Psoas muscle (tissue), 8 donors: ENCODE measurements around the gene TRIM69. TPM values are rescaled to one million over a fixed set of nuclear protein-coding genes. Genes with fewer than 3 reads are reported as not detected.

Experiments used
- ATAC-seq, 4 donors: fragments of 200-7000 bp; cut with Tn5 transposase; one replicate each; pipeline ENCODE4 v1.9.1; 2020; ENCODE audit warnings: moderate library complexity in 3 of 4, mild to moderate bottlenecking in 2 of 4
- DNase-seq, 2 donors: peaks; one replicate each; pipeline ENCODE4 v3.0.0-alpha.2; 2020
- H3K27ac ChIP-seq: fragments of 200-600 bp; one replicate; pipeline ENCODE4 v1.8.0; 2022
- H3K27me3 ChIP-seq, 3 donors: fragments of 200-600 bp in 1 of 3; one replicate each; pipeline versions ENCODE4 v1.6.1 to v1.8.0; 2013 to 2022; ENCODE audit warnings: low read length in 2 of 3, mild to moderate bottlenecking in 2 of 3, moderate library complexity in 1 of 3; ENCODE audit not compliant: insufficient read depth in 3 of 3
- H3K36me3 ChIP-seq, 2 donors: fragments of 200-600 bp in 1 of 2; one replicate each; pipeline versions ENCODE4 v1.6.1 to v1.8.0; 2013 to 2022; ENCODE audit warnings: low read depth in 1 of 2, mild to moderate bottlenecking in 1 of 2, moderate library complexity in 1 of 2; ENCODE audit not compliant: insufficient read depth in 1 of 2
- H3K4me1 ChIP-seq: fragments of 200-600 bp; one replicate; pipeline ENCODE4 v1.8.0; 2022
- H3K4me3 ChIP-seq: fragments of 200-600 bp; one replicate; pipeline ENCODE4 v1.8.0; 2022; ENCODE audit warnings: mild to moderate bottlenecking
- H3K9me3 ChIP-seq: fragments of 200-600 bp; one replicate; pipeline ENCODE4 v1.8.0; 2022
- WGBS, 3 donors: extraction: QIAGEN DNeasy Blood & Tissue Kit; methylation state at CpG; one replicate each; pipeline versions ENCODE4 v1.1.6 to v1.1.7; 2013; 5-methylcytosine and 5-hydroxymethylcytosine counted together
- intact Hi-C, 2 donors: fragments of 100-400 bp; cut with DNase I; formaldehyde crosslinking; loops; one replicate each; pipeline versions ENCODE4 v1.11.0 to v1.14.2; 2022
- polyA plus RNA-seq, 3 donors: library from polyadenylated mRNA; stranded (reverse); fragments of 200-250 nt; gene quantifications; one replicate each; pipeline ENCODE4 v1.2.3, GENCODE V29; 2013
- total RNA-seq, 4 donors: library from RNA; stranded (reverse); fragmentation: NEBNext Ultra II Directional in 2 of 4; extraction: Animal tissue kit (Norgen Biotek cat#: 25700) in 2 of 4; gene quantifications; one replicate each; pipeline versions ENCODE4 v1.2.1 to v1.2.4, GENCODE V29; 2021 to 2023
- TF ChIP-seq, protein P1 (sequence below): fragments of 200-600 bp; IDR thresholded peaks from one replicate; pipeline ENCODE4 v1.8.0; 2022; ENCODE audit warnings: antibody characterized with exemption
- donor health status: healthy with polysubstance abuse.
- donor health status: DM: no; HTN: no; CAD: no; lungs with moderate emphysema.
- donor health status: Bipolar disorder and iron deficiency.
- donor health status: healthy.
- donor health status: DM: yes; HTN: yes; CAD: no.
- donor health status: DM: no; HTN: no; CAD: no.
- donor health status: DM: no; HTN: no; CAD: no.
- donor health status: DM: yes; HTN: yes; CAD: no.

The TRIM69 gene
- total and polyA plus RNA-seq, 7 donors, result 22.3 to 39.0 (median 29.7) TPM

DNA sequence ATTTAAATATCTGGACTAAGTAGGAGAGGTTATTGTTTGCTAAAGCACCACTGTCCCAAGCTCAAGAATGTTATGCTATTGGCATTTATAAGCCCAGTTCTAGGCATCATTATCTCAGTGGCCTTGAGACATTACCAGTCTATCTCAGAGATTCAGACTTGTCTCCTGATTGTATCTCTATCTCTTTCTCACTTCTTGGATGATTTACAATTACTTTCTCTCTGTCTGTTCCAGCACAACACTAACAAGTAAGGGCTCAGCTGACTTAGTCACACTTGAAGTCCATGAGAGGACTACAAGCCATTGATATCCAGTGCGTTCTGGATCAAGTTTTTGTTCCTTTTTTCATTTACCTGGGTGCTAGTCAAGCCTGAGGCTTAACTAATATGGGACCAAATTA is 60.2 kb downstream of the TRIM69 start:
- Histone ChIP-seq H3K4me3 (no peak overlapping the region), H3K9me3 (no peaks in the 10 kb centered on the region), H3K27me3 (no peaks in the 10 kb centered on the region), H3K27ac (no peak overlapping the region), H3K4me1 (no peaks in the 10 kb centered on the region), H3K36me3 (no peaks in the 10 kb centered on the region)
- intact Hi-C loops, result no loop called here
- ATAC-seq, result no peak
- DNase-seq, result no peak
- 58 to 79% (median 67%) methylated on average over 1 of the region's 1 CpG for WGBS, 3 donors
- TF ChIP-seq, protein P1, sequence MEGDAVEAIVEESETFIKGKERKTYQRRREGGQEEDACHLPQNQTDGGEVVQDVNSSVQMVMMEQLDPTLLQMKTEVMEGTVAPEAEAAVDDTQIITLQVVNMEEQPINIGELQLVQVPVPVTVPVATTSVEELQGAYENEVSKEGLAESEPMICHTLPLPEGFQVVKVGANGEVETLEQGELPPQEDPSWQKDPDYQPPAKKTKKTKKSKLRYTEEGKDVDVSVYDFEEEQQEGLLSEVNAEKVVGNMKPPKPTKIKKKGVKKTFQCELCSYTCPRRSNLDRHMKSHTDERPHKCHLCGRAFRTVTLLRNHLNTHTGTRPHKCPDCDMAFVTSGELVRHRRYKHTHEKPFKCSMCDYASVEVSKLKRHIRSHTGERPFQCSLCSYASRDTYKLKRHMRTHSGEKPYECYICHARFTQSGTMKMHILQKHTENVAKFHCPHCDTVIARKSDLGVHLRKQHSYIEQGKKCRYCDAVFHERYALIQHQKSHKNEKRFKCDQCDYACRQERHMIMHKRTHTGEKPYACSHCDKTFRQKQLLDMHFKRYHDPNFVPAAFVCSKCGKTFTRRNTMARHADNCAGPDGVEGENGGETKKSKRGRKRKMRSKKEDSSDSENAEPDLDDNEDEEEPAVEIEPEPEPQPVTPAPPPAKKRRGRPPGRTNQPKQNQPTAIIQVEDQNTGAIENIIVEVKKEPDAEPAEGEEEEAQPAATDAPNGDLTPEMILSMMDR, result no peak

DNA sequence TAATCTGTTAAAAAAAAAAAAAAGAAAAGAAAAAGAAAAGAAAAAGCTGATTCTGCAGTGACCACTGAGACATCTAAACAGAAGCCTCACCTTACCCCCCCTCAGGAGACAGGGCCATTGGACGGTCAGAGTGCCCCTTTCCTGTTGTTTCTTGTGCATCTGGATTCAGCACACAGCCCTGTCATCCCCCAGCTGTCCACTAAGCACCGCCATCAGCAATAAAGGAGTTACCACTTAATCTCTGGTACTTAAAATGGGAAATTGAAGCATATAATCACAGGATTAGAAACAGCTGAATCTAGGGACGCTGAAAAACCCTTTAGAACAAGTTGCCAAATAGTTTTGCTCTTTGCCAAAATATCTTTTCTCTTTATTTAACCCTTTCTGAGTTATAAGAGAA is 62.5 kb downstream of the TRIM69 start:
- Histone ChIP-seq H3K36me3 (no peaks in the 10 kb centered on the region), H3K9me3 (no peaks in the 10 kb centered on the region), H3K4me3 (no peak overlapping the region), H3K4me1 (no peaks in the 10 kb centered on the region), H3K27me3 (peaks cover 0 to under 1% (median 0%) of the 10 kb centered on the region in 3 donors), H3K27ac (no peak overlapping the region)
- intact Hi-C loops, result no loop called here
- no peak for DNase-seq
- WGBS, 3 donors, result 10 to 18% (median 14%) methylated on average over 3 of the region's 3 CpGs
- ATAC-seq, result no peak
- TF ChIP-seq, protein P1, result no peak

DNA sequence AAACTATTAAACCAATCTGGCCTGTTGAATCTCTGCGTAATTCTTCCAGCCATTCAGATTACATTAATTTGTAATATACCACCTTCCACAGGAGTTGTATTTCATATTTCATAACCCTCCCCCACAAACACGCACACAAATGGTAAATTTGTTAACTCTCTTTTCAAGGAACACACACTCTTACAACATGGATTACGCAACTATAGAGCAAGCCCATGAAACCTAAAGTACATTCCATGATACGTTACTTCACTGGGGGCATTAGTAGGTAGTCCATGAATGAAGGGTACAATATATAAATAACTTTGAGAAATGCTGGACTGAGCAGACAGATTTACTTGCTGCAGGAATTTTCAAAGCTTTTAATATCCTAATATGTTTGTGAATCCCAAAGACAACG is 65.0 kb downstream of the TRIM69 start:
- no peak for ATAC-seq
- Histone ChIP-seq H3K27ac (no peak overlapping the region), H3K4me3 (no peak overlapping the region), H3K4me1 (no peaks in the 10 kb centered on the region), H3K9me3 (no peaks in the 10 kb centered on the region), H3K27me3 (peaks cover 0 to 6% (median 4%) of the 10 kb centered on the region in 3 donors), H3K36me3 (no peaks in the 10 kb centered on the region)
- intact Hi-C loops, result no loop called here
- DNase-seq, result no peak
- 71 to 87% (median 80%) methylated on average over 5 of the region's 5 CpGs for WGBS, 3 donors
- TF ChIP-seq, protein P1, result no peak

DNA sequence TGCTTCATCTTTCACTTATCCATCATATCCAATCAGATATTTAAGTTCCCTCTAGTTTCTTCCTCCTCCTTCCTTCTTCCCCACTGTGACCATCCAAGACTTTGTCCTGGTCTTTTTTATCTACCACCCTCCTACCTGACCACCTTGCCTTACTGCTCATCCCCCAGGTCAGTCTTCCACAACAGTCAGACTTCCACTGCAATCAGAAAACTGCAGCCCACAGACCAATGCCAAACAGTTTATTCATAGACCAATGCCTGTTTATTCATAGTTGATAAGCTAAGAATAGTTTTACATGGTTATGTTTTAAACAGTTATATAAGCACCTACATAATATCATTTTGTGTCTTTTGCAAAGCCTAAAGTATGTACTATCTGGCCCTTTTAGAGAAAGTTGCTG is 65.5 kb downstream of the TRIM69 start:
- H3K4me1 ChIP-seq, result no peaks in the 10 kb centered on the region
- peaks cover 0 to 6% (median 4%) of the 10 kb centered on the region in 3 donors for H3K27me3 ChIP-seq
- no peak overlapping the region for H3K4me3 ChIP-seq
- H3K36me3 ChIP-seq, result no peaks in the 10 kb centered on the region
- no peak overlapping the region for H3K27ac ChIP-seq
- DNase-seq (no peak), ATAC-seq (no peak)
- TF ChIP-seq, protein P1, result no peak
- intact Hi-C loops, result no loop called here
- H3K9me3 ChIP-seq, result no peaks in the 10 kb centered on the region

DNA sequence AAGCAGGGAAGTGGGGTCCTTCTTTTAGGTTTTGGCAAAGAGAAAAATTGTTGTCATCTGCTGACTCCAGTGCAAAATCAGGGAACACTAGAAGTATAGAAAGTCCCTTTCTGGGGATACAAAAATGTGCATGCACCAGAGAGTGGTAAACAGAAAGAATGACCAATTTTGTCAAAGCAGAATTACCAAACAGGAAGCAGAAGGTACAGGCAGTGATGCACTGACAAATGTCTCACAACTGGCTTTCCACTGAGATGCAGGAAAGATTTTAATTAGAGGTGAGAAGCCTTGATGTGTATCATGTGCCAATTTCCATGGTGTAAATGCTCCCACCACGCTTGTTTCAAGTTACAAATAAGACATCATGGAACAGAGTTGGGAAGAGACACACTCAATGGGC is 66.0 kb downstream of the TRIM69 start:
- no peak overlapping the region for H3K27ac ChIP-seq
- H3K4me3 ChIP-seq, result no peak overlapping the region
- no peaks in the 10 kb centered on the region for H3K36me3 ChIP-seq
- DNase-seq (no peak), ATAC-seq (no peak)
- TF ChIP-seq, protein P1, result no peak
- no peaks in the 10 kb centered on the region for H3K9me3 ChIP-seq
- no peaks in the 10 kb centered on the region for H3K4me1 ChIP-seq
- H3K27me3 ChIP-seq, result peaks cover 0 to 6% (median 4%) of the 10 kb centered on the region in 3 donors
- intact Hi-C loops, result no loop called here
- WGBS, 3 donors, result 39 to 51% (median 48%) methylated on average over 1 of the region's 1 CpG
